Neural progenitor cell (in vitro differentiated cells): ENCODE results near the gene EXOC6B.

ENCODE experiments used
- CTCF ChIP-seq: fragments of 200-600 bp; sonication (generic); IDR thresholded peaks from 2 replicates; pipeline ENCODE4 v1.5.1; 2017; ENCODE audit warnings: antibody characterized with exemption, mild to moderate bottlenecking
- EZH2phosphoT487 ChIP-seq: fragments of 200-600 bp; sonication (generic); IDR thresholded peaks from 2 replicates; pipeline ENCODE4 v1.6.1; 2017; ENCODE audit warnings: antibody characterized with exemption

GRCh38 chr2:72140621-72140960 lies 685.2 kb downstream of the EXOC6B start:
- no peak for TF ChIP-seq EZH2phosphoT487
- TF ChIP-seq CTCF, result no peak
